HEK293 (cell line): Measurements from ENCODE around the gene TMEM45B.

ENCODE experiments used
- MEIS1 ChIP-seq: sonication (generic); formaldehyde crosslinking; IDR thresholded peaks from 2 replicates; pipeline ENCODE4 v1.8.1; 2022; ENCODE audit warnings: missing genetic modification reagents, mild to moderate bottlenecking, borderline replicate concordance
- ZBTB8A ChIP-seq: fragments of 450-650 bp; formaldehyde crosslinking; IDR thresholded peaks from 2 replicates; pipeline ENCODE4 v1.5.1; 2016; ENCODE audit warnings: missing biosample characterization, missing genetic modification characterization
- ZNF132 ChIP-seq: fragments of 450-650 bp; formaldehyde crosslinking; IDR thresholded peaks from 2 replicates; pipeline ENCODE4 v1.5.1; 2017; ENCODE audit warnings: missing biosample characterization, missing genetic modification characterization, borderline replicate concordance
- TF ChIP-seq, protein P1 (sequence below): fragments of 450-650 bp; formaldehyde crosslinking; IDR thresholded peaks from 2 replicates; pipeline ENCODE4 v1.5.1; 2016; ENCODE audit warnings: missing biosample characterization, missing genetic modification characterization, borderline replicate concordance
- TF ChIP-seq, protein P2 (sequence below): fragments of 450-650 bp; formaldehyde crosslinking; IDR thresholded peaks from 2 replicates; pipeline ENCODE4 v1.5.1; 2016; ENCODE audit warnings: missing biosample characterization, missing genetic modification characterization, low read depth

GRCh38 chr11:129819237-129819636, 3.6 kb downstream of the TMEM45B start:
- TF ChIP-seq MEIS1 (CRISPR knock-in tag) = no peak
- TF ChIP-seq, protein P1, sequence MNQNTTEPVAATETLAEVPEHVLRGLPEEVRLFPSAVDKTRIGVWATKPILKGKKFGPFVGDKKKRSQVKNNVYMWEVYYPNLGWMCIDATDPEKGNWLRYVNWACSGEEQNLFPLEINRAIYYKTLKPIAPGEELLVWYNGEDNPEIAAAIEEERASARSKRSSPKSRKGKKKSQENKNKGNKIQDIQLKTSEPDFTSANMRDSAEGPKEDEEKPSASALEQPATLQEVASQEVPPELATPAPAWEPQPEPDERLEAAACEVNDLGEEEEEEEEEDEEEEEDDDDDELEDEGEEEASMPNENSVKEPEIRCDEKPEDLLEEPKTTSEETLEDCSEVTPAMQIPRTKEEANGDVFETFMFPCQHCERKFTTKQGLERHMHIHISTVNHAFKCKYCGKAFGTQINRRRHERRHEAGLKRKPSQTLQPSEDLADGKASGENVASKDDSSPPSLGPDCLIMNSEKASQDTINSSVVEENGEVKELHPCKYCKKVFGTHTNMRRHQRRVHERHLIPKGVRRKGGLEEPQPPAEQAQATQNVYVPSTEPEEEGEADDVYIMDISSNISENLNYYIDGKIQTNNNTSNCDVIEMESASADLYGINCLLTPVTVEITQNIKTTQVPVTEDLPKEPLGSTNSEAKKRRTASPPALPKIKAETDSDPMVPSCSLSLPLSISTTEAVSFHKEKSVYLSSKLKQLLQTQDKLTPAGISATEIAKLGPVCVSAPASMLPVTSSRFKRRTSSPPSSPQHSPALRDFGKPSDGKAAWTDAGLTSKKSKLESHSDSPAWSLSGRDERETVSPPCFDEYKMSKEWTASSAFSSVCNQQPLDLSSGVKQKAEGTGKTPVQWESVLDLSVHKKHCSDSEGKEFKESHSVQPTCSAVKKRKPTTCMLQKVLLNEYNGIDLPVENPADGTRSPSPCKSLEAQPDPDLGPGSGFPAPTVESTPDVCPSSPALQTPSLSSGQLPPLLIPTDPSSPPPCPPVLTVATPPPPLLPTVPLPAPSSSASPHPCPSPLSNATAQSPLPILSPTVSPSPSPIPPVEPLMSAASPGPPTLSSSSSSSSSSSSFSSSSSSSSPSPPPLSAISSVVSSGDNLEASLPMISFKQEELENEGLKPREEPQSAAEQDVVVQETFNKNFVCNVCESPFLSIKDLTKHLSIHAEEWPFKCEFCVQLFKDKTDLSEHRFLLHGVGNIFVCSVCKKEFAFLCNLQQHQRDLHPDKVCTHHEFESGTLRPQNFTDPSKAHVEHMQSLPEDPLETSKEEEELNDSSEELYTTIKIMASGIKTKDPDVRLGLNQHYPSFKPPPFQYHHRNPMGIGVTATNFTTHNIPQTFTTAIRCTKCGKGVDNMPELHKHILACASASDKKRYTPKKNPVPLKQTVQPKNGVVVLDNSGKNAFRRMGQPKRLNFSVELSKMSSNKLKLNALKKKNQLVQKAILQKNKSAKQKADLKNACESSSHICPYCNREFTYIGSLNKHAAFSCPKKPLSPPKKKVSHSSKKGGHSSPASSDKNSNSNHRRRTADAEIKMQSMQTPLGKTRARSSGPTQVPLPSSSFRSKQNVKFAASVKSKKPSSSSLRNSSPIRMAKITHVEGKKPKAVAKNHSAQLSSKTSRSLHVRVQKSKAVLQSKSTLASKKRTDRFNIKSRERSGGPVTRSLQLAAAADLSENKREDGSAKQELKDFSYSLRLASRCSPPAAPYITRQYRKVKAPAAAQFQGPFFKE = no peak
- no peak for TF ChIP-seq ZBTB8A
- TF ChIP-seq ZNF132 (tag by site-specific recombination) = no peak
- TF ChIP-seq, protein P2, sequence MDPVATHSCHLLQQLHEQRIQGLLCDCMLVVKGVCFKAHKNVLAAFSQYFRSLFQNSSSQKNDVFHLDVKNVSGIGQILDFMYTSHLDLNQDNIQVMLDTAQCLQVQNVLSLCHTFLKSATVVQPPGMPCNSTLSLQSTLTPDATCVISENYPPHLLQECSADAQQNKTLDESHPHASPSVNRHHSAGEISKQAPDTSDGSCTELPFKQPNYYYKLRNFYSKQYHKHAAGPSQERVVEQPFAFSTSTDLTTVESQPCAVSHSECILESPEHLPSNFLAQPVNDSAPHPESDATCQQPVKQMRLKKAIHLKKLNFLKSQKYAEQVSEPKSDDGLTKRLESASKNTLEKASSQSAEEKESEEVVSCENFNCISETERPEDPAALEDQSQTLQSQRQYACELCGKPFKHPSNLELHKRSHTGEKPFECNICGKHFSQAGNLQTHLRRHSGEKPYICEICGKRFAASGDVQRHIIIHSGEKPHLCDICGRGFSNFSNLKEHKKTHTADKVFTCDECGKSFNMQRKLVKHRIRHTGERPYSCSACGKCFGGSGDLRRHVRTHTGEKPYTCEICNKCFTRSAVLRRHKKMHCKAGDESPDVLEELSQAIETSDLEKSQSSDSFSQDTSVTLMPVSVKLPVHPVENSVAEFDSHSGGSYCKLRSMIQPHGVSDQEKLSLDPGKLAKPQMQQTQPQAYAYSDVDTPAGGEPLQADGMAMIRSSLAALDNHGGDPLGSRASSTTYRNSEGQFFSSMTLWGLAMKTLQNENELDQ (tag by site-specific recombination) = no peak
